HG03521 (cell line): Measurements from ENCODE around the gene NDUFB7.
A peak's percentile ranks its signal among the peaks of the same experiment; 100 is the strongest.
"Not testable (repeated sequence)": the region's sequence is repeated elsewhere in the genome, so short reads cannot be mapped to it uniquely, and the experiment has no call there.

ENCODE experiments used
- ATAC-seq: cut with Tn5 transposase; IDR thresholded peaks from one replicate; pipeline ENCODE4 v1.9.1; 2021; ENCODE audit warnings: mild to moderate bottlenecking, moderate library complexity; ENCODE audit not compliant: unreplicated experiment

NDUFB7 gene

GRCh38 chr19:14571695-14572490, at the start of gene NDUFB7:
Gene NDUFB7 (minus strand): TSS chr19:14572066. CDS start chr19:14572000, 66 bp downstream.
- peak; percentile 80 for ATAC-seq

- ATAC-seq: no peak
Observed at GRCh38 chr19:14619404-14619803, 47.5 kb upstream of the NDUFB7 start.

GRCh38 chr19:14616407-14616806, 44.5 kb upstream of the NDUFB7 start:
- ATAC-seq: no peak

- no peak for ATAC-seq
Observed at GRCh38 chr19:14615623-14616022, 43.8 kb upstream of the NDUFB7 start.

- ATAC-seq: no peak
Observed at GRCh38 chr19:14614099-14614412, 42.2 kb upstream of the NDUFB7 start.

GRCh38 chr19:14613399-14614098, 41.7 kb upstream of the NDUFB7 start:
- not testable (repeated sequence) for ATAC-seq

GRCh38 chr19:14612657-14613056, 40.8 kb upstream of the NDUFB7 start:
- no peak for ATAC-seq

- not testable (repeated sequence) for ATAC-seq
Observed at GRCh38 chr19:14612242-14612641, 40.4 kb upstream of the NDUFB7 start.

- no peak for ATAC-seq
Observed at GRCh38 chr19:14611051-14611450, 39.2 kb upstream of the NDUFB7 start.

- ATAC-seq: no peak
Observed at GRCh38 chr19:14606627-14607026, 34.8 kb upstream of the NDUFB7 start.

- peak; percentile 73 for ATAC-seq
Observed at GRCh38 chr19:14603990-14604387, 32.1 kb upstream of the NDUFB7 start.

- no peak for ATAC-seq
Observed at GRCh38 chr19:14599548-14600147, 27.8 kb upstream of the NDUFB7 start.

GRCh38 chr19:14595558-14595957, 23.7 kb upstream of the NDUFB7 start:
- no peak for ATAC-seq

- not testable (repeated sequence) for ATAC-seq
Observed at GRCh38 chr19:14589433-14589832, 17.6 kb upstream of the NDUFB7 start.

- ATAC-seq: not testable (repeated sequence)
Observed at GRCh38 chr19:14585187-14585586, 13.3 kb upstream of the NDUFB7 start.

GRCh38 chr19:14584372-14584771, 12.5 kb upstream of the NDUFB7 start:
- ATAC-seq: not testable (repeated sequence)

GRCh38 chr19:14582894-14583340, 11.1 kb upstream of the NDUFB7 start, which contains the start of gene CLEC17A:
Gene CLEC17A (plus strand): TSS chr19:14583084. CDS start chr19:14583161, 77 bp downstream.
- peak; percentile 46 for ATAC-seq

GRCh38 chr19:14580623-14581237, 8.9 kb upstream of the NDUFB7 start:
- ATAC-seq: no peak

GRCh38 chr19:14577885-14578427, 6.1 kb upstream of the NDUFB7 start:
- ATAC-seq: no peak

GRCh38 chr19:14577264-14577663, 5.4 kb upstream of the NDUFB7 start:
- ATAC-seq: no peak

GRCh38 chr19:14576363-14576762, 4.5 kb upstream of the NDUFB7 start:
- ATAC-seq: no peak
